GM12878 (cell line): ENCODE measurements around the gene WWOX. TPM values are rescaled to one million over a fixed set of nuclear protein-coding genes. Genes with fewer than 3 reads are reported as not detected.

Source experiments
- ATAC-seq: fragments of 200-7000 bp; cut with Tn5 transposase; 3 replicates; pipeline ENCODE4 v1.9.1; 2020; ENCODE audit warnings: mild to moderate bottlenecking, moderate library complexity
- BruUV-seq: library from RNA; stranded (reverse); fragments of 400-500 nt; replicated peaks from 2 replicates; lab custom pipeline; 2021; lab: Mats Ljungman, UMichigan
- CTCF ChIA-PET: fragments of 300-600 bp; sonication (Branson Sonifier 250); formaldehyde crosslinking; extraction: SDS; loops from one replicate; lab custom pipeline; 2021; ENCODE audit warnings: inconsistent platforms; lab: Yijun Ruan, JAX
- POLR2A ChIA-PET: fragments of 350-600 bp; formaldehyde crosslinking; extraction: SDS; loops from one replicate; lab custom pipeline; 2021; ENCODE audit warnings: inconsistent platforms; lab: Charles Lee
- RAD21 ChIA-PET: fragments of 300-600 bp; sonication (Branson Sonifier 250); formaldehyde crosslinking; loops from one replicate; lab custom pipeline; 2023; ENCODE audit warnings: antibody characterized with exemption; ENCODE audit not compliant: unreplicated experiment; lab: Charles Lee
- SMC1A ChIA-PET: fragments of 300-600 bp; sonication (Branson Sonifier 250); formaldehyde crosslinking; loops from one replicate; lab custom pipeline; 2023; ENCODE audit not compliant: unreplicated experiment, uncharacterized antibody; lab: Charles Lee
- DNase-seq: peaks from one replicate; pipeline ENCODE4 v3.0.0-alpha.2; 2011; ENCODE audit warnings: low read depth, low spot score
- FAIRE-seq: peaks from 3 replicates; lab custom pipeline; 2011; peaks lifted over from hg19 to GRCh38; lab: Jason Lieb, UNC
- H2AFZ ChIP-seq: 2 replicates; pipeline ENCODE4 v1.6.0; 2011; ENCODE audit warnings: low read depth, low read length, control low read depth; ENCODE audit not compliant: control insufficient read depth
- H3K27ac ChIP-seq: 2 replicates; pipeline ENCODE4 v1.5.1; 2011; ENCODE audit warnings: control low read depth; ENCODE audit not compliant: control insufficient read depth, insufficient read depth
- H3K27me3 ChIP-seq, 2 experiments: replicated peaks in 1 of 2; 2 replicates each; pipeline versions ENCODE4 v1.6.0 to v1.6.1; 2011; ENCODE audit warnings: low read length in 1 of 2; ENCODE audit not compliant: control insufficient read depth in 2 of 2, insufficient read depth in 2 of 2
- H3K36me3 ChIP-seq, 2 experiments: 2 replicates each; pipeline ENCODE4 v1.5.1; 2011; ENCODE audit warnings: low read length in 1 of 2; ENCODE audit not compliant: control insufficient read depth in 2 of 2, insufficient read depth in 2 of 2
- H3K4me1 ChIP-seq: 2 replicates; pipeline ENCODE4 v1.6.1; 2011; ENCODE audit warnings: mild to moderate bottlenecking, low read length, moderate library complexity, mixed read lengths; ENCODE audit not compliant: control insufficient read depth, insufficient read depth
- H3K4me2 ChIP-seq: 2 replicates; pipeline ENCODE4 v1.6.0; 2011; ENCODE audit warnings: control low read depth; ENCODE audit not compliant: control insufficient read depth, insufficient read depth
- H3K4me3 ChIP-seq: fragments of 200-600 bp; sonication (generic); 2 replicates; pipeline ENCODE4 v1.5.1; 2016
- H3K79me2 ChIP-seq: 2 replicates; pipeline ENCODE4 v1.6.0; 2011; ENCODE audit warnings: low read length; ENCODE audit not compliant: control insufficient read depth, insufficient read depth
- H3K9ac ChIP-seq: 2 replicates; pipeline ENCODE4 v1.8.0; 2011; ENCODE audit warnings: low read length, control low read depth, mixed read lengths; ENCODE audit not compliant: control insufficient read depth, insufficient read depth
- H3K9me3 ChIP-seq: replicated peaks from 3 replicates; pipeline ENCODE4 v1.5.1; 2011; ENCODE audit warnings: mild to moderate bottlenecking, low read length; ENCODE audit not compliant: control insufficient read depth, insufficient read depth
- H4K20me1 ChIP-seq: 2 replicates; pipeline ENCODE4 v1.6.0; 2011; ENCODE audit not compliant: control insufficient read depth, insufficient read depth
- DPF2 ChIP-seq: fragments of 450-650 bp; IDR thresholded peaks from 2 replicates; pipeline ENCODE4 v1.6.1; 2017; ENCODE audit warnings: mild to moderate bottlenecking
- E4F1 ChIP-seq: fragments of 450-650 bp; IDR thresholded peaks from 2 replicates; pipeline ENCODE4 v1.6.1; 2018; ENCODE audit warnings: borderline replicate concordance, mild to moderate bottlenecking; ENCODE audit not compliant: partially characterized antibody
- EP300 ChIP-seq, 2 experiments: fragments of 150-350 bp in 1 of 2; IDR thresholded peaks; 2 replicates each; pipeline ENCODE4 v1.6.1; 2011 to 2012; ENCODE audit warnings: low read depth in 2 of 2, low read length in 2 of 2, borderline replicate concordance in 1 of 2, improper control_type of control experiment in 1 of 2, inconsistent platforms in 1 of 2; ENCODE audit not compliant: control insufficient read depth in 1 of 2
- MYB ChIP-seq: fragments of 150-350 bp; IDR thresholded peaks from 2 replicates; pipeline ENCODE4 v1.6.1; 2014; ENCODE audit warnings: mild to moderate bottlenecking, low read depth, low read length, borderline replicate concordance
- NRF1 ChIP-seq: conservative IDR thresholded peaks from 2 replicates; pipeline ENCODE4 v1.6.1; 2011; ENCODE audit warnings: mild to moderate bottlenecking, low read depth, low read length, improper control_type of control experiment
- PAX5 ChIP-seq: IDR thresholded peaks from 2 replicates; pipeline ENCODE4 v1.6.1; 2011; ENCODE audit warnings: low read depth, low read length, borderline replicate concordance
- POLR2AphosphoS5 ChIP-seq: IDR thresholded peaks from 2 replicates; pipeline ENCODE4 v1.6.1; 2011; ENCODE audit warnings: mild to moderate bottlenecking, low read length, inconsistent platforms
- RAD21 ChIP-seq: IDR thresholded peaks from 2 replicates; pipeline ENCODE4 v1.6.1; 2011; ENCODE audit warnings: mild to moderate bottlenecking, low read depth, low read length, moderate library complexity; ENCODE audit not compliant: insufficient read depth
- RFX5 ChIP-seq: IDR thresholded peaks from 2 replicates; pipeline ENCODE4 v1.6.1; 2011; ENCODE audit warnings: low read depth, low read length, improper control_type of control experiment
- SIN3A ChIP-seq: IDR thresholded peaks from 2 replicates; pipeline ENCODE4 v1.6.1; 2012; ENCODE audit warnings: low read depth, low read length, improper control_type of control experiment
- TCF12 ChIP-seq: IDR thresholded peaks from 2 replicates; pipeline ENCODE4 v1.6.1; 2011; ENCODE audit warnings: low read depth, mild to moderate bottlenecking, low read length
- YBX1 ChIP-seq: fragments of 450-650 bp; IDR thresholded peaks from 2 replicates; pipeline ENCODE4 v1.6.1; 2016; ENCODE audit warnings: antibody characterized with exemption
- ZBED1 ChIP-seq: IDR thresholded peaks from 2 replicates; pipeline ENCODE4 v1.6.1; 2016; ENCODE audit warnings: borderline replicate concordance
- ZNF207 ChIP-seq: fragments of 450-650 bp; IDR thresholded peaks from 2 replicates; pipeline ENCODE4 v1.6.1; 2014; ENCODE audit warnings: antibody characterized with exemption, mild to moderate bottlenecking, borderline replicate concordance
- ZNF622 ChIP-seq: fragments of 450-650 bp; IDR thresholded peaks from 2 replicates; pipeline ENCODE4 v1.6.1; 2017; ENCODE audit warnings: mild to moderate bottlenecking, inconsistent platforms
- WGBS: methylation state at CpG from one replicate; pipeline ENCODE4 v1.1.6; 2016; ENCODE audit warnings: low lambda C conversion rate; ENCODE audit not compliant: insufficient replicate concordance, insufficient coverage; ENCODE audit errors: missing lambda C conversion rate; 5-methylcytosine and 5-hydroxymethylcytosine counted together
- in situ Hi-C: fragments of 300-500 bp; cut with MboI; formaldehyde crosslinking; loops from 9 replicates; pipeline ENCODE4 v1.14.3; 2018; ENCODE audit warnings: mixed read lengths
- intact Hi-C: fragments of 100-400 bp; cut with micrococcal nuclease; formaldehyde crosslinking; loops from one replicate; pipeline ENCODE4 v1.14.2; 2022; ENCODE audit not compliant: unreplicated experiment
- polyA plus RNA-seq, 11 experiments: library from polyadenylated mRNA; depleted of rRNA in 4 of 11; unstranded in 6 of 11; stranded (reverse) in 5 of 11; fragments of >200 nt; fragmentation: Nextera tagmentation in 4 of 11; fragmentation: Illumina TruSeq in 1 of 11; extraction: Ambion mirVana in 4 of 11; extraction: Trizol in 1 of 11; gene quantifications; 1 replicate in 1 of 11; 2 replicates in 10 of 11; pipeline versions ENCODE4 v1.2.1 to v1.2.3, GENCODE V29; 2011 to 2016; ENCODE audit warnings: inconsistent platforms in 2 of 11, missing spikeins in 2 of 11, low read depth in 1 of 11
- total RNA-seq, 4 experiments: library from RNA; depleted of rRNA in 3 of 4; stranded (reverse); fragments of >200 nt in 3 of 4; fragmentation: Illumina TruSeq in 1 of 4; extraction: Trizol in 1 of 4; gene quantifications; 2 replicates each; pipeline versions ENCODE4 v1.2.1 to v1.2.3, GENCODE V29; 2013 to 2021
- TF ChIP-seq, protein P1 (sequence below): fragments of 150-350 bp; IDR thresholded peaks from 2 replicates; pipeline ENCODE4 v1.6.1; 2016; ENCODE audit warnings: low read depth, low read length
- TF ChIP-seq, protein P2 (sequence below): fragments of 450-650 bp; IDR thresholded peaks from 2 replicates; pipeline ENCODE4 v1.6.1; 2017; ENCODE audit warnings: mild to moderate bottlenecking

WWOX gene
- total and polyA plus RNA-seq, 10 of the 15 experiments (the other 5 are each of a cell fraction or from before 2014, with no cell fraction given), result 2.8 to 24.4 (median 17.8) TPM

DNA sequence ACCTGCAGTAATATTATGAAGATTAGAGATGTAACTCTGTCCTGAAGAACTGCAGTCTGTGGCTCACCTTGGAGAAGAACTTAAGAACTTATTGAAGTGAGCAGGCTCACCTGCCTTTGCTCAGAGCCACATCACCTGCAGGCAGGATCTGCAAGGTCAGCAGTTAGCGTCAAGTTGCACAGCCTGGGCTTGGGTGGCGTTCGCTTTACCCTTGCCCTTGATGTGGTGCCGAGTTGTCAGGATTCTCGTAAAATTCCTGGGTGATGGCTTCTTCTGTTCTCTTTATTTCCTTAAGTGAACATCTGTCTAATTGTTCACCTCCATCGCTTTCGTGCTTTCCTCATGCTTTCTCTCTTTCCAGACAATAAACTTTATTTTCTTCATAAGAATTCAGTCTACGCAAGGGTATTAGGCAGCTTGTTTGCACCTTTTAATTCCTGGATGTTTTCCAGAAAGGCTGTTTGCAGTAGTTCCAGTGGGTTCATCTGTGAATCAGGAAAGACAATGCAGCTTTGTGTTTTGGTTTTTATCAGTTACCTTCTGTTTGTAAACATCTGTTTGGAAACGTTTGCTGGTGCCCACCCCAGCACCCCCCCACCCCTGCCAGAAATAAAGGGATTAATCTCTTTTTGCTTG lies 254.3 kb downstream of the WWOX start:
- Histone ChIP-seq H3K79me2 (no peaks in the 10 kb centered on the region), H3K9ac (no peak overlapping the region), H3K36me3 (no peaks in the 10 kb centered on the region), H3K9me3 (no peaks in the 10 kb centered on the region), H3K4me3 (no peak overlapping the region), H3K4me2 (no peak overlapping the region), H3K27ac (no peak overlapping the region), H4K20me1 (no peaks in the 10 kb centered on the region), H3K27me3 (no peaks in the 10 kb centered on the region), H2AFZ (no peak overlapping the region), H3K4me1 (no peaks in the 10 kb centered on the region)
- RAD21 ChIA-PET, result no interaction called here
- POLR2A ChIA-PET, result no interaction called here
- SMC1A ChIA-PET, result no interaction called here
- ATAC-seq (no peak), DNase-seq (no peak), FAIRE-seq (no peak)
- intact Hi-C loops (no loop called here), in situ Hi-C loops (no loop called here)
- CTCF ChIA-PET, result no interaction called here
- 72% methylated on average over 9 of the region's 9 CpGs for WGBS
- BruUV-seq, result no TSS peak
- TF ChIP-seq ZNF622 (no peak), PAX5 (no peak), ZBED1 (no peak), RFX5 (no peak), EP300 (IDR thresholded peaks at IDR 0.05; ENCODE audit: borderline replicate concordance in 1 of 2, control insufficient read depth in 1 of 2, low read depth in 2 of 2, low read length in 2 of 2) (no peak), MYB (no peak), RAD21 (no peak), E4F1 (no peak), TCF12 (no peak), DPF2 (no peak), SIN3A (no peak), ZNF207 (no peak), POLR2AphosphoS5 (no peak), YBX1 (no peak), NRF1 (no peak)
- TF ChIP-seq, protein P1, sequence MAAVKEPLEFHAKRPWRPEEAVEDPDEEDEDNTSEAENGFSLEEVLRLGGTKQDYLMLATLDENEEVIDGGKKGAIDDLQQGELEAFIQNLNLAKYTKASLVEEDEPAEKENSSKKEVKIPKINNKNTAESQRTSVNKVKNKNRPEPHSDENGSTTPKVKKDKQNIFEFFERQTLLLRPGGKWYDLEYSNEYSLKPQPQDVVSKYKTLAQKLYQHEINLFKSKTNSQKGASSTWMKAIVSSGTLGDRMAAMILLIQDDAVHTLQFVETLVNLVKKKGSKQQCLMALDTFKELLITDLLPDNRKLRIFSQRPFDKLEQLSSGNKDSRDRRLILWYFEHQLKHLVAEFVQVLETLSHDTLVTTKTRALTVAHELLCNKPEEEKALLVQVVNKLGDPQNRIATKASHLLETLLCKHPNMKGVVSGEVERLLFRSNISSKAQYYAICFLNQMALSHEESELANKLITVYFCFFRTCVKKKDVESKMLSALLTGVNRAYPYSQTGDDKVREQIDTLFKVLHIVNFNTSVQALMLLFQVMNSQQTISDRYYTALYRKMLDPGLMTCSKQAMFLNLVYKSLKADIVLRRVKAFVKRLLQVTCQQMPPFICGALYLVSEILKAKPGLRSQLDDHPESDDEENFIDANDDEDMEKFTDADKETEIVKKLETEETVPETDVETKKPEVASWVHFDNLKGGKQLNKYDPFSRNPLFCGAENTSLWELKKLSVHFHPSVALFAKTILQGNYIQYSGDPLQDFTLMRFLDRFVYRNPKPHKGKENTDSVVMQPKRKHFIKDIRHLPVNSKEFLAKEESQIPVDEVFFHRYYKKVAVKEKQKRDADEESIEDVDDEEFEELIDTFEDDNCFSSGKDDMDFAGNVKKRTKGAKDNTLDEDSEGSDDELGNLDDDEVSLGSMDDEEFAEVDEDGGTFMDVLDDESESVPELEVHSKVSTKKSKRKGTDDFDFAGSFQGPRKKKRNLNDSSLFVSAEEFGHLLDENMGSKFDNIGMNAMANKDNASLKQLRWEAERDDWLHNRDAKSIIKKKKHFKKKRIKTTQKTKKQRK, result no peak
- TF ChIP-seq, protein P2, sequence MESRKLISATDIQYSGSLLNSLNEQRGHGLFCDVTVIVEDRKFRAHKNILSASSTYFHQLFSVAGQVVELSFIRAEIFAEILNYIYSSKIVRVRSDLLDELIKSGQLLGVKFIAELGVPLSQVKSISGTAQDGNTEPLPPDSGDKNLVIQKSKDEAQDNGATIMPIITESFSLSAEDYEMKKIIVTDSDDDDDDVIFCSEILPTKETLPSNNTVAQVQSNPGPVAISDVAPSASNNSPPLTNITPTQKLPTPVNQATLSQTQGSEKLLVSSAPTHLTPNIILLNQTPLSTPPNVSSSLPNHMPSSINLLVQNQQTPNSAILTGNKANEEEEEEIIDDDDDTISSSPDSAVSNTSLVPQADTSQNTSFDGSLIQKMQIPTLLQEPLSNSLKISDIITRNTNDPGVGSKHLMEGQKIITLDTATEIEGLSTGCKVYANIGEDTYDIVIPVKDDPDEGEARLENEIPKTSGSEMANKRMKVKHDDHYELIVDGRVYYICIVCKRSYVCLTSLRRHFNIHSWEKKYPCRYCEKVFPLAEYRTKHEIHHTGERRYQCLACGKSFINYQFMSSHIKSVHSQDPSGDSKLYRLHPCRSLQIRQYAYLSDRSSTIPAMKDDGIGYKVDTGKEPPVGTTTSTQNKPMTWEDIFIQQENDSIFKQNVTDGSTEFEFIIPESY, result no peak
